IPS DF 19.7 (cell line): ENCODE data around the gene DAGLA.

Source experiments
- DNase-seq: peaks from one replicate; pipeline ENCODE4 v3.0.0-alpha.2; 2013; ENCODE audit warnings: low read depth, low spot score

The DAGLA gene

GRCh38 chr11:61728066-61728939, 48.1 kb downstream of the DAGLA start:
- DNase-seq = no peak

- no peak for DNase-seq
Measured at GRCh38 chr11:61728940-61729219, 48.7 kb downstream of the DAGLA start.

GRCh38 chr11:61730240-61730994, 50.2 kb downstream of the DAGLA start:
- no peak for DNase-seq

- DNase-seq = no peak
Measured at GRCh38 chr11:61731211-61731951, 51.2 kb downstream of the DAGLA start.

- DNase-seq = no peak
Measured at GRCh38 chr11:61731952-61732675, 51.9 kb downstream of the DAGLA start.

GRCh38 chr11:61732705-61733104, 52.5 kb downstream of the DAGLA start:
- no peak for DNase-seq

GRCh38 chr11:61733120-61733978, 53.2 kb downstream of the DAGLA start:
- no peak for DNase-seq

- no peak for DNase-seq
Measured at GRCh38 chr11:61734767-61735166, 54.6 kb downstream of the DAGLA start.

- DNase-seq = no peak
Measured at GRCh38 chr11:61735391-61735790, 55.2 kb downstream of the DAGLA start.

- no peak for DNase-seq
Measured at GRCh38 chr11:61736310-61736709, 56.1 kb downstream of the DAGLA start.

GRCh38 chr11:61737131-61737530, 56.9 kb downstream of the DAGLA start:
- DNase-seq = no peak

GRCh38 chr11:61737636-61738386, 57.6 kb downstream of the DAGLA start:
- no peak for DNase-seq

- DNase-seq = no peak
Measured at GRCh38 chr11:61738776-61739175, 58.6 kb downstream of the DAGLA start.

GRCh38 chr11:61739413-61739812, 59.2 kb downstream of the DAGLA start:
- no peak for DNase-seq

GRCh38 chr11:61739966-61740365, 59.8 kb downstream of the DAGLA start:
- no peak for DNase-seq

- DNase-seq = no peak
Measured at GRCh38 chr11:61742391-61742790, 62.2 kb downstream of the DAGLA start.

GRCh38 chr11:61743486-61744095, 63.4 kb downstream of the DAGLA start:
- no peak for DNase-seq

- DNase-seq = no peak
Measured at GRCh38 chr11:61744181-61744580, 64.0 kb downstream of the DAGLA start.

- no peak for DNase-seq
Measured at GRCh38 chr11:61744609-61745156, 64.5 kb downstream of the DAGLA start.
